Right hindlimb (tissue), 1 donor: Measurements from ENCODE around the gene SP6.

Experiments
- DNase-seq: peaks from one replicate; pipeline ENCODE4 v3.0.0-alpha.2; 2018

The SP6 gene

DNA sequence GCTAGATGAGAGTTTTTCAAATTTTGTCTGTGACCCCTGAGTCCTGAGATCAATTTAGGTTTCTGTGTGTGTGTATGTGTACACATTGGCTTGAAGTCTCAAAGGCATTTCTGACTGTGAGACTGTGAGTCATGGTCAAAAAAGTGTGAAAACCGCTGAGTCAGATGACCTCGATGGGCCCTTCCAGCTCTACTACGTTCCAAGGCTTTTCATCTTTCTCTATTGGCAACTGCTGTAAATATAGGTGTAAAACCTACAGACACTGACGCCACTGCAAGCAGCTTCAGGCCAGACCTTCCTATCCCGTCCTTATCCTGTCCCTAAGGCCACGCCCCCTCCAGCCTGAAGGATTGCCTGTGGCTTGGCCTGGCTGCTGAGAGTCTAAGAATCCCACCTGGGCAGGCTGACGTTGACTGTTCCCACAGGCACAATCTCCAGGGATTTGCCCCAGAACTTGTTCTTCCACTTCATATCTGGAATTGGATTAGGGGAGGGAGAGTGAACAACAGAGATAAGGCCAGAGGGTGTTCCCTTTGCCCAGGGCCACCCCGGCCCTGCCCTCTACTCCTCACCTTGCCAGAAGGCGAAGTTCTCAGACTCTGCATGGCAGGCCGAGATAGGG is 40.7 kb downstream of the SP6 start:
- DNase-seq = peak; percentile 12

DNA sequence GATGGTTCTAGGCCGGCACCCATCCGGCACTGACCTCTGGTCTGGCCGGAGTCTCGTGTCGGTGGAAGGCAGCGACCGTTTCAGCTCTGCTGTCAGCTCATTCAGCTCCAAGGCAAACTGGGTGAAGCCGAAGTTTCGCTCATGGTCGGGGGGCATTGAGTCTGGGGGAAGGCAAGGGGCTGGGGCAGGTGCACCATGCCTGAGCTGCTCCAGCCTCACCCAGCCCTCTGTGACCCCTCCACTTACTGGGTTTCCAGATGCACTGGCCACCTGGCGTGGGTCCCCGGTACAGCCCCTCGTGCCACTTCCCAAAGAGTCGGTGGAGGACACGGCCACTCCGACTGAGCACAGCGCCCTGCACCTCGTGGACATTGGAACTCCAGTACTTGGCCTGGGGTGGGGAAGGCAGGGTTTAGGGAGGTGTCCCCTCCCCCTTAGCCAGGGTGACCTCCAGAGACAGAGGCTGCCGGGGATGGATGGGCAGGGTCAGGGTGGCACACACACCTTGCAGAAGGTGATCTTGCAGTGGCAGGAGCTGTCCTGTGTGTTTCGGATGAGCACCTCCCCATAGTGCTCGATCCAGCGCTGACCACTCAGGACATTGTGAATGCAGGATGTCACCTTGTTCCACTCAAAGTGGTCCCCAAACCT is 42.0 kb downstream of the SP6 start:
- no peak for DNase-seq

DNA sequence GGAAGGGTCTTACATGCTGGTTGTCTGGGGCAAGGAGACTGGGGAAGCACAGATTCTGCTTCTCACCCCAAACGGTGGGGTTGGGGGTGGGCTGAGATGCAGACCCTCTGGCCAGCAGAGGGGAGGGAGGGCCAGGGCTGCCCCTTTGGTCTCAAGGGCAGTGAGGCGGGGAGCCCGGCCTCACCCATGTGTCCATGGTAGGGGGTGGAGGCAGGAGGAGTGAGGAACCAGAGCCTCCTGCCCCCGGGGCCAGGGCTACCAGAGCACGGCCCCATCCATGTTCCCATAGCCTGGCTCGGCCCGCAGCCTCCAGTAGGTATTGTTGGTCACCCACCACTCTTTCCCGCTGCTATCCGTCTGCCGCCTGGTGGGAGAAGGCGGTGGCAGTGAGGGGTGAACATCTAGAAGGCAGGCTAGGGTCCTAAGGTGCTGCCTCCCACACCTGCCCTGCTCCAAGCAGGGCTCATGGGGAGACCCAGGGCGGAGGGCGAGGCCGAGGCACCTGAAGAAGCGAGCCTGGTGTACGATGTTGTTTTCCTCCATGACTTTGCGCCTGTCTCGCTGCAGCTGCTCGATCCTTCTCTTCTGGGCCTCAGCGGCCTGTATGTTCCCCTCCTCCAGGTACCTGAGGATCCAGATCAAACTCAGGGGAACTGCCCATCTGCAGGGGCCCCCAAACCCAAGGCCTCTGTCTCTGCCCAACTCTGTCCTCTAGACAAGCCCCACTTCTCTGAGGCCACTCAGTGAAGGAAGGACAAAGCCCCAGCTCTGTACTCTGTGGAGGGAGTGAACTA is 42.7 kb downstream of the SP6 start:
- no peak for DNase-seq

- no peak for DNase-seq
These were observed 43.5 kb downstream of the SP6 start for GRCh38 chr17:47807421-47807820.

- DNase-seq = no peak
These were observed 44.1 kb downstream of the SP6 start for GRCh38 chr17:47806913-47807255.

GRCh38 chr17:47806026-47806912 is 44.7 kb downstream of the SP6 start:
- DNase-seq = no peak

DNA sequence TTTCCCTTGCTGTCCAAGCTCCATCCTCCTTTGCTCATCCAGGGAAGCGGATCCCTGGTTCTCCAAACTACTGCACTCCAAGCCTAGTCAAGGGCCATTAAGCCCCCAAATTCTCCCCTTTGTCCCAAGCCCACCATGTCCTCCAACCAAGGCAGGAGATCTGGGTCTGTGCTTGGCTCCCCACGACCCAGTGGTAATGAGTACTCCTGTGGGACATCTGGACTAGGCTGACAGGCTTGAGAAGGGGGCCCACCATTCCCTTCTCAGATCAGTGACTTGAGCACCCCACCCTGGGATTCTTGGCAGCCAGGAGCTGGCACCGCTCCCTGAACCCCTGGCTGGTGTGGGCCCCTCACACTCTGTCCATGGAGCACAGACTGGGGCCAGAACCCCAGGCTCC is 46.5 kb downstream of the SP6 start:
- DNase-seq = no peak

GRCh38 chr17:47803751-47804150 is 47.2 kb downstream of the SP6 start:
- no peak for DNase-seq

- DNase-seq = no peak
These were observed 47.8 kb downstream of the SP6 start for GRCh38 chr17:47803201-47803600.

DNA sequence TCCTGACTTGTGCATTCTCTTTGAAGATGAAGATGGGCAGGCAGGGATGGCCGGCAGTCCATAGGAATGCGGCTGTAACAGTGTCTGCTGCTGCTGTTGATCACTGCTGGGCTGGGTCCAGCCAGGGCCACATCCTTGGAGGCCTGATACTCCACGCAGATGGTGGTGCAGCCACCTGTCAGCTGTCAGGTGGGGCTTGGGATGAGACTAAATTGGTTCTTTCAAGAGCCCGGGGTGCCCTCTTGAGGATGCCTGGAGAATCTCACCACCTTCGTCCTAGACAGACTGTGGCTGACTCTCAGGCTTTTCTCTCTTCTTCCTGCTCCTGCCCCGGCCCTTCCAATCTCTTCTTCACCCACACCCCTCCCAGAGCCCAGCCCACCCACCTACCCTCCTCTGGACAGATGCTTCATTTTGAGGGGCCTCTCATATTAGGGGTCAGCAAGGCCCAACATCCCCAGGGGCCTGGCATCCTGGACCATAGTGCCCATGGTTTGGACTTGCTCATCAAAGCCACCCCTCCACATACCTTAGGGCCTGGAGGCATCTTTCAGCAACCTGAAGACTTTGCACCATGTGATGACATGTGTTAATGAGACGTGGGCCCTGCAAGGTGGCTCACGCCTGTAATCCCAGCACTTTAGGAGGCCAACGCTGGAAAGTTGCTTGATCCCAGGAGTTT is 48.5 kb downstream of the SP6 start:
- DNase-seq = no peak

DNA sequence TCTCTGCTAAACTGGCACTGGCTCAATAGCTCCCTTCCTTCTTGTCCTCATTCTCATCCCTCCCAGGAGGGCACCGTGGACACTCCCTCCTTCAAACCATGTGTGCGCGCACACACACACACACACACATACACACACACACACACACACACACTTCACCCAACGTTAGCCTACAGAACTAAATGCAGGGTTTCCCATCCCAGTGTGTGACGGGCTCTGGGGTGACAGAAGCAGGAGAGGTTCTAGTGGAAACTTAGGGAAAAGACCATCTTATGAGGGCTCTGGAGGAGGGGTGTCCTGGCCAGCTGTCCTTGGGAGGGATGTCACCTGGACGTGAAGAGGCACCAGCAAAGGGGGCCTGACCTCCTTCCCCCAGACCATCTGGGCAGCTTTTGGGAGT is 49.1 kb downstream of the SP6 start:
- DNase-seq = no peak

DNA sequence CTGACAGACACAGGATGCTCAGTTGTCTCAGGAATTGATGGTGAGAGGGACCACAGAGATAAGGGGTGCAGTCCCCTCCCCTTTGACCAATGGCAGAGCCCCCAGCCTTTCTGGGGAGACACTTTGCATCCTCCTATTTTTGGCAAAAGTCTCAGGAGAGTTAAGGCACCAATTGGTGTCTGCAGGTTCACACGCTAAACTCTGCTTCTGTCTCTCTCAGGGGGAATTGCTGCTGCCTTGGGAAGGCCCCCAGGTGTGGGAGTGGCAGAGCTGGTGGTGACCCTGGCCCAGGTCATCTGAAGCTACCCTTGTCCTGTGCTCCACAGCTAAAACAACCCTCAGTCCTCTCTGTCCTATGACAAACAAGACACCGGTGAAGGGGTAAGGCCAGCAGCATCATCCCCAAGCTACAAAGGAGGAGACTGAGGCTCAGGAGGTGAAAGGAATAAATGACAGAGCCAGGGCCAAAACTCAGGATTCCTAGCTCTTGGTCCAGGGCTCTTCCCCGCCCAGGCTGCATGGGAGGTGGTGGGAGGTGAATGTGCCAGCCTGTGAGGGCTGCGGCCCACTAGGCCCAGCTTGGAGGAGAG is 49.7 kb downstream of the SP6 start:
- DNase-seq = no peak

DNA sequence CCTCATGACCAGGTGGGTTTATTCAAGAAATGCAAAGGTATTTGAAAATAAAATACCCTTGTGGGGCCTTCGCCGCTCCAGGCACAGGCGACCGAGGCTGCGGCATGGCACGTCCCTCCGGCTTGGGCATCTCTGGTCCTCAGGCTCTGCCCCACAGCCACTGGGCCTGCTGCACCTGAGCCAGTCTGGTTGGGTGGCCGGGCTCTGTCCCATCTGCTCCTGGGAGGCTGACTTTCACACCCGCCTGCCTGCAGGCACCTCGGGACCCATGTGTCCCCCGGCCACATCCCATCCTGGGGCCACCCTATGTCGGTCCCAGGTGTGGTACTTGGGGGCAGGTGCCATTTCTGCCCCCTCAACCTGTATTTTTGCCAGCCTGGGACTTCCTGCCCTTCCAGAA is 50.3 kb downstream of the SP6 start:
- DNase-seq = no peak

DNA sequence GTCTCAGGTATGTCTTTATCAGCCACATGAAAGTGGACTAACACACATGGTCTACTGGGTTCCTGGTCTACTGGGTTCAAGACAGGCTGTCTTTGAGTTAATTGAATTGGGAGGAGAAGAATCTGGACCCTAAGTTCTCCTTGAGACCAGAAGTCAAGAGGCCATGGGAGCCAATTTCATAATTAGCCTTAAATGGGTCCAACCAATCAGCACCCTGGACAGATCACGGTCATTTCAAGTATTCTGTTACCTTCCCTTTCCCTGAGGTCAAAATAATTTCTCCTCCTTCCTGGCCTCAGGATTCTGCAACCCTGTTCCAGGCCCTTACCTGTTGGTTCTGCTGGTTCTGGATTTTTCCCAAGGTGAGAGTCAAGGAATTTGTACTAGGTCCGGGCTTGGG is 53.2 kb downstream of the SP6 start:
- no peak for DNase-seq
